Inflammatory macrophage treated with lipopolysaccharide for 1 hour (primary cell): ENCODE measurements around the gene MEF2A.

Experiments
- DNase-seq, 2 donors: peaks; one replicate each; pipeline ENCODE4 v3.0.0-alpha.2; 2020 to 2022

The MEF2A gene

GRCh38 chr15:99606646-99607045, 40.9 kb downstream of the MEF2A start:
- no peak for DNase-seq

- DNase-seq: no peak
Observed at GRCh38 chr15:99613481-99613880, 47.7 kb downstream of the MEF2A start.

GRCh38 chr15:99613887-99614647, 48.3 kb downstream of the MEF2A start:
- peak; percentile 69 to 77 for DNase-seq

- DNase-seq: peak; percentile 37 to 56
Observed at GRCh38 chr15:99614749-99615288, 49.0 kb downstream of the MEF2A start.

GRCh38 chr15:99615460-99615859, 49.7 kb downstream of the MEF2A start:
- no peak for DNase-seq

- DNase-seq: no peak
Observed at GRCh38 chr15:99616129-99616528, 50.3 kb downstream of the MEF2A start.

- DNase-seq: no peak
Observed at GRCh38 chr15:99616773-99617342, 51.1 kb downstream of the MEF2A start.

GRCh38 chr15:99618941-99619411, 53.2 kb downstream of the MEF2A start:
- no peak for DNase-seq

GRCh38 chr15:99619712-99620111, 53.9 kb downstream of the MEF2A start:
- peak; percentile 16 to 30 for DNase-seq

GRCh38 chr15:99620178-99620577, 54.4 kb downstream of the MEF2A start:
- no peak for DNase-seq

- DNase-seq: no peak
Observed at GRCh38 chr15:99621767-99622166, 56.0 kb downstream of the MEF2A start.

- DNase-seq: no peak
Observed at GRCh38 chr15:99628374-99629001, 62.7 kb downstream of the MEF2A start.

GRCh38 chr15:99630607-99631131, 64.9 kb downstream of the MEF2A start:
- DNase-seq: no peak

GRCh38 chr15:99631255-99631654, 65.5 kb downstream of the MEF2A start:
- peak; percentile 75 to 81 for DNase-seq

GRCh38 chr15:99632521-99632920, 66.7 kb downstream of the MEF2A start:
- no peak for DNase-seq

GRCh38 chr15:99633655-99634054, 67.9 kb downstream of the MEF2A start:
- DNase-seq: no peak

GRCh38 chr15:99634576-99634975, 68.8 kb downstream of the MEF2A start:
- DNase-seq: no peak

GRCh38 chr15:99635145-99635544, 69.4 kb downstream of the MEF2A start:
- DNase-seq: no peak

- DNase-seq: no peak
Observed at GRCh38 chr15:99635794-99636193, 70.0 kb downstream of the MEF2A start.

- no peak for DNase-seq
Observed at GRCh38 chr15:99644913-99645542, 79.2 kb downstream of the MEF2A start.

- DNase-seq: no peak
Observed at GRCh38 chr15:99645543-99645935, 79.8 kb downstream of the MEF2A start.

- DNase-seq: no peak
Observed at GRCh38 chr15:99645951-99646350, 80.2 kb downstream of the MEF2A start.
